HT-29 (cell line): ENCODE results near the gene RPH3AL. TPM values are rescaled to one million over a fixed set of nuclear protein-coding genes. Genes with fewer than 3 reads are reported as not detected.

Experiments used
- DNase-seq: peaks from one replicate; pipeline ENCODE4 v3.0.0-alpha.2; 2015; ENCODE audit warnings: low spot score
- total RNA-seq: library from RNA; depleted of rRNA; stranded (reverse); fragments of >200 nt; shearing (Covaris generic); gene quantifications from 2 replicates; pipeline ENCODE4 v1.2.3, GENCODE V29; 2014

The RPH3AL gene
- total RNA-seq, 1 experiment from 2014 or later = 33.7 TPM

GRCh38 chr17:353213-353837, 718 bp upstream of the RPH3AL start:
- no peak for DNase-seq

DNA sequence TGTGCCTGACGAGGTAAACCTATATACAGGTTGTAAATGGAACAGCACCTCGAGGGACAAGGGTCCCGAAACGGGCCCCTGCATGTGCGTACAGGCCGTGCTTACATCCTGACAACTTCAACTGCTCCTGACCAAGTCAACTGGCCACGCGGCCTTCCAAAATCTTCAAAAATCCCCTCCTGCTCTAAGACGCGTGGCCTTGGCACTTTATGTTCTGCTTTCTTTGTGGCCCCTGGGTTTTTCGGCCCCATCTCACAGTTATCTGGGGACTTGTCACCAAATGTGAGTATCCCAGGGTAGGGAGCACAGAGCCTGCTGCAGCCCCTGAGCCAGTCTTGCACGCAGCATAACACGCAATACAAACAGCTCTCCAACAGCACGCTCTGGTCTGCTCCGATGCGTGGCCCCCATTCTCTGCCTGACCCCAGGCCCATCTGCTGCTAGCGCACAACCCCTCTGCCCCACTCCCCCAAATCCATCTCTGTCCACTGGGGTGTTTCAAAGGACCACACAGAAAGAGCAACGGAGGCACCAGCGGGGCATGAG, 659 bp downstream of the RPH3AL start:
- DNase-seq = no peak

- DNase-seq = peak; percentile 16
Measured at GRCh38 chr17:351449-351738, 1.2 kb downstream of the RPH3AL start.

- peak; percentile 80 for DNase-seq
Measured at GRCh38 chr17:350706-351448, 1.7 kb downstream of the RPH3AL start.

DNA sequence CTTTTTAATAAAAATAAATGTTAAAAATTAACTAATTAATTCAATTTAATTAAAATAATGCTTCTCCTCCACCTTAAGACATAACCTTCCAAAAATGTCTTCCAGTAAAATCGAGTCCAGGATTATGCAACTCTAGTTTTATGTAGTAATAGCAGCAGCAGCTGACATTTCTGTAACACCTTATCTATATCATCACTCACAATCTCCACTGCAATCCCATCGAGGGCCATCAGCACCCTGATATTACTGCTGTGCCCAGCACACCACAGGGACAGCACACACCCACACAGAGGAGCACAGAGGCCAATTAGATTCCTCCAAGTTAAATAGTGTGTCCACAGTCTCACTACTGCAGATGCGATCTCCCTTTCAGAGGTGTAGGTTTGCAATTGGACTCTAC, 2.9 kb downstream of the RPH3AL start:
- DNase-seq = peak; percentile 5

DNA sequence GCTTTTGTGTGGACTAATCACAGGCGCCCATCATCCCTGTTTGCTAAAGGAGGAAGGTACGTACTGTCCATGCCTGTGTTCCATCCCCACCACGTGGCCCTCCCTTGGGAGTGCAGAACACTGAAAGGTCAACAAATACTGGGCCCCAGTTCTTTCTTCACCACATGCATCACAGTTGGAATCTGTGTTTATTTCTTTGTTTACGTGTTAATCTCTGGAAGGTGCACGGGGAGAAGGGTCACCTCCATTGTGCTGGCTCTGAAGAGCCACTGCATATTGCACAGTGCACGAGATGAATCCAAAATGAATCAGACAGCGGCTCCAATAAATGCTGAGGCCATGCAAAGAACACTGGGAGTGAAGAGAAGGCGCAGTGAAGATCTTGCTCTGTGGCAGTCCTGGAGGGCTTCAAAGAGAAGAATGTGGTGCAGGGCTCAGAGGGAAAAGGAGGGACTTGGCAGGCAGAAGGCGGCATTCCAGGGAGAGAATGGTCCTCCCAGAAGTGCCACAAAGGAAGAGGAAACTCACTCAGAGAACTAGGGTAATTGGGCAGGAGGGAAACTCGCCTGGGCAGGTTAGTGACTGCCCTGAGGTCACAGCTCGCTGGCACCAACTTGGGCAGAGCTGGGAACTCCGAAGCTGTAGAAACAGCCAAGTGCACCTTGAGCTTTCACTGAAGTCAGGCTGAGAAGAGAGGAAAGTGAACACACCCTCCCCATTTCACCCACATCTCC, 3.7 kb downstream of the RPH3AL start:
- DNase-seq = peak; percentile 70

DNA sequence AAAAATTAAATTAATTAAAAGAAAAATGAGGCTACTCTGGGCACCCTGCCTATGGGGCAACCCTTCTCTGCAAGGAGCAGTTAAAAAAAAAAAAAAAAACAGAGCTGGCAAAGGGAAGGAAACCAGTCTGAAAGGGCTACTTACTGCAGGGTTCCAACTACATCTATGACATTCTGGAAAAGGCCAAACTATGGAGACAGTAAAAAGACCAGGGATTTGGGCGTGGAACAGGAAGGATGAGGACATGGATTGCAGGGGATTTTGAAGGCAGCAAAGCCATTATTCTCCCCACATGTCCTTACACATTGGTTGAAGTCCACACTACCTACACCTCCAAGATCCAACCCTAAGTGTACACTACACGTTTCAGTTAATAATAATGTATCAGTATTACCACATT, 4.6 kb downstream of the RPH3AL start:
- no peak for DNase-seq

DNA sequence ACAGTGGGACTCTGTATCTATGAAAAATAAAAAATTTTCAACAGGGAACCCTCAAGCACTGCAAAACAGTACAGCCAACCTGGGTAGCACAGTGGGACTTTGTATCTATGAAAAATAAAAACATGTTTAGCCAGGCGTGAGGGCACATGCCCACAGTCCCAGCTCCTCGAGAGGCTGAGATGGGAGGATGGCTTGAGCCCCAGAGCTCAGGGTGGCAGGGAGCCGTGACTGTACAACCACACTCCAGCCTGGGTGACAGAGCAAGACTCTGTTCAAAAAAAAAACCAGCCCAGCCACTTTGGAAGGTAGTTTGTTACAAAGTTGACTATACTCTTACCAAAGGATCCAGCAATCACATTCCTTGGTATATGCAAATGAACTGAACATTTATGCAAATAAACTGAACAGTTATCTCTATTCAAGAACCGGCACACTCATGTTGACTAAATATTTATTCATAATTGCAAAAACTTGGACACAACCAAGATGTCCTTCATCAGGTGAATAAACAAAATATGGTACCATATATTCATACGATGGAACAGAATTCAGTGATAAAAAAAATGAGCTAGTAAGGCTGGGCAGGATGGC, 5.2 kb downstream of the RPH3AL start:
- no peak for DNase-seq

- no peak for DNase-seq
Measured at GRCh38 chr17:345992-346785, 6.4 kb downstream of the RPH3AL start.

- no peak for DNase-seq
Measured at GRCh38 chr17:345261-345660, 7.3 kb downstream of the RPH3AL start.

DNA sequence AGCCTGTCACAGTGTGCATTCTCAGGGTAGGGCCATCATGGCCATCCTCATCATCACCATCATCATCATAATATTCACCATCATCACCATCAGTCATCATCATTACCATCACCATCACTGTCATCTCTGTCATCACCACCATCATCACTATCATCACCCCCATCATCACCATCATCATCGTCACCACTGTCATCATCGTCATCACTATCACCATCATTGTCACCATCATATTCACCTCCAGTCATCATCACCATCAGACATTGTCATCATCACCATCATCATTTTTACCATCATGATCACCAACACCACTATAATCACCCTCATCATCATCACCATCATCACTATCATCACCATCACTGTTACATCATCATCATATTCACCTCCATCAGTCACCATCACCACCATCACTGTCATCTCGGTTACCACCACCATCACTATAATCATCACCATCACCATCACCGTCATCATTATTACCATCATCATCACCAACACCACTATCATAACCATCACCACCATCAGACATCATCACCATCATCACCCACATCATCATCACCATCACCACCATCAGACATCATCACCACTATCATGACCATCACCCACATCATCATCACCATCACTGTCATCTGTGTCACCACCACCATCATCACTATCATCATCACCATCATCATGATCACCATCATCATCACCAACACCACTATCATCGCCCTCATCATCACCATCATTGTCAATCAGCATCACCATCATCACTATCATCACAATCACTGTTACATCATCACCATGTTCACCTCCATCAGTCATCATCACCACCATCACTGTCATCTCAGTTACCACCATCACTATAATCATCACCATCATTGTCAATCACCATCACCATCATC, 8.5 kb downstream of the RPH3AL start:
- no peak for DNase-seq

GRCh38 chr17:343211-343610, 9.4 kb downstream of the RPH3AL start:
- DNase-seq = peak; percentile 30

DNA sequence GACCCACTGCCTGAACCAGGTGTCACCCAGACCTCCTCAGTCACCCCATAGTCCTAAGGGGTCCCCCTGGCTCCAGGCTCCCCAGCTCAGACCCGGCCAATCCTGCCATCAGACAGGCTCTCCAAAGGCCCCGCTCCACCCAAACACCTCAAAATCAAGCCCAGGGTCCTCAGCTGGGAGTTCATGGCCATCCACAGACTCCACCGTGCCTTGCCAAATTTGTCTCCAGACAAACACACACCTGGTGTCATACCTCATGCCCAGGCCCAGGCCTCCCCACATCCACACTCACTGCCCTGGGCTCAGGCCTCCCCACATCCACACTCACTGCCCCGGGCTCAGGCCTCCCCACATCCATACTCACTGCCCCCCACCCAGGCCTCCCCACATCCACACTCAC, 12.5 kb downstream of the RPH3AL start:
- no peak for DNase-seq

GRCh38 chr17:339193-340061, 13.2 kb downstream of the RPH3AL start:
- DNase-seq = no peak

GRCh38 chr17:338442-339192, 14.0 kb downstream of the RPH3AL start:
- no peak for DNase-seq

GRCh38 chr17:337866-338265, 14.7 kb downstream of the RPH3AL start:
- no peak for DNase-seq

DNA sequence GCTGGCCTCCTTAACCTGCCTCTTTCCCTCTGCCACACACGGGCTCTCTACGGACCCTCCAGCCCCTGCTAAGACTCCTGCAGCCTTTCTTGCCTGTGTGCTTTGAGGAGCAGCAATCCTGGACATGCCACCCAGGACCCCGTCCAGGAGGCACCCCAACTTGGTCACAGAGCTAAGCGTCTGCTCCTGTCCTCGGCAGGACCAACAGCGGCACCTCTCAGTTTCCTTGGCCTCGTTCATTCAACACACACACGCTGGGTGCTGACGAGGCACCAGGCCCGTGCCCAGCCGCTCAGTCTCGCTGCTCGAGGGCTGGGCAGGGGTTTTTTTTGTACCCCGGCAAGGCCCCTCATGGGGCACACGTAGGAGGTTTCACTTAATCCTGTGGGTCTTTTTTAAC, 15.2 kb downstream of the RPH3AL start:
- no peak for DNase-seq

DNA sequence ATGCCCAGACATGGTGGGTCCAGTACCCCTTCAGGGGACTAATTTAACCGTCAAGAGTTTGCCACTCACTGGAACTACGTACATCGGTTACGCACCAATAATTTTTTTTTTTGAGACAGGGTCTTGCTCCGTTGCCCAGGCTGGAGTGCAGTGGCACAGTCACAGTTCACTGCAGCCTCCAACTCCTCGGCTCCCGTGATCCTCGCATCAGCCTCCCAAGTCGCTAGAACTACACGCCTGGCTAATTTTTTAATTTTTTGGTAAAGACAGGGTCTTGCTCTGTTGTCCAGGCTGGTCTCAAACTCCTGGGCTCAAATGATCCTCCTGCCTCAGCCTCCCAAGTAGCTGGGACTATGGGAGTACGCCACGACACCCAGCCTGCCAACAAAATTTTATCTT, 15.6 kb downstream of the RPH3AL start:
- DNase-seq = no peak
